ENCODE data around the gene MIOX. TPM values are rescaled to one million over a fixed set of nuclear protein-coding genes. Genes with fewer than 3 reads are reported as not detected.

Gene MIOX
- total and polyA plus RNA-seq, 10 donors, result 0.24 to 2.2 (median 0.26) TPM; not detected in 6

- no peak overlapping the region for H3K27ac ChIP-seq
- no peaks in the 10 kb centered on the region for H3K9me3 ChIP-seq
- peaks cover 0 to 81% (median 44%) of the 10 kb centered on the region in 6 donors for H3K36me3 ChIP-seq
- peaks cover 0 to 15% (median 0%) of the 10 kb centered on the region in 6 donors for H3K4me1 ChIP-seq
- intact Hi-C loops (cut with DNase I; ENCODE audit: low total_unique reads), result no loop called here
- DNase-seq, result no peak
- WGBS, 5 donors, result 76 to 97% (median 93%) methylated on average over 7 to 8 of the region's 8 CpGs
- no peak for TF ChIP-seq POLR2AphosphoS5 (IDR thresholded peaks at IDR 0.05)
- no peak overlapping the region for H3K4me3 ChIP-seq
- H3K27me3 ChIP-seq (replicated peaks in 1 of 7), result no peaks in the 10 kb centered on the region
These were observed 29.4 kb downstream of the MIOX start for GRCh38 chr22:50516068-50516467.

- no peak overlapping the region for H3K4me3 ChIP-seq
- TF ChIP-seq CTCF (IDR thresholded peaks at IDR 0.05 in 8 of 11, conservative IDR thresholded peaks at IDR 0.05 in 3 of 11) (no peak), POLR2A (IDR thresholded peaks at IDR 0.05) (no peak), POLR2AphosphoS5 (IDR thresholded peaks at IDR 0.05) (no peak)
- H3K9me3 ChIP-seq, result no peaks in the 10 kb centered on the region
- DNase-seq, result no peak
- intact Hi-C loops (cut with DNase I; ENCODE audit: low total_unique reads), result no loop called here
- H3K4me1 ChIP-seq, result peaks cover 0 to 15% (median 0%) of the 10 kb centered on the region in 6 donors
- H3K27me3 ChIP-seq (replicated peaks in 1 of 7), result no peaks in the 10 kb centered on the region
- H3K27ac ChIP-seq, result no peak overlapping the region
- H3K36me3 ChIP-seq, result peaks cover 0 to 84% (median 52%) of the 10 kb centered on the region in 6 donors
- WGBS, 5 donors, result 79 to 87% (median 85%) methylated on average over 13 to 16 of the region's 16 CpGs
These were observed 30.2 kb downstream of the MIOX start for GRCh38 chr22:50516891-50517290.

DNA sequence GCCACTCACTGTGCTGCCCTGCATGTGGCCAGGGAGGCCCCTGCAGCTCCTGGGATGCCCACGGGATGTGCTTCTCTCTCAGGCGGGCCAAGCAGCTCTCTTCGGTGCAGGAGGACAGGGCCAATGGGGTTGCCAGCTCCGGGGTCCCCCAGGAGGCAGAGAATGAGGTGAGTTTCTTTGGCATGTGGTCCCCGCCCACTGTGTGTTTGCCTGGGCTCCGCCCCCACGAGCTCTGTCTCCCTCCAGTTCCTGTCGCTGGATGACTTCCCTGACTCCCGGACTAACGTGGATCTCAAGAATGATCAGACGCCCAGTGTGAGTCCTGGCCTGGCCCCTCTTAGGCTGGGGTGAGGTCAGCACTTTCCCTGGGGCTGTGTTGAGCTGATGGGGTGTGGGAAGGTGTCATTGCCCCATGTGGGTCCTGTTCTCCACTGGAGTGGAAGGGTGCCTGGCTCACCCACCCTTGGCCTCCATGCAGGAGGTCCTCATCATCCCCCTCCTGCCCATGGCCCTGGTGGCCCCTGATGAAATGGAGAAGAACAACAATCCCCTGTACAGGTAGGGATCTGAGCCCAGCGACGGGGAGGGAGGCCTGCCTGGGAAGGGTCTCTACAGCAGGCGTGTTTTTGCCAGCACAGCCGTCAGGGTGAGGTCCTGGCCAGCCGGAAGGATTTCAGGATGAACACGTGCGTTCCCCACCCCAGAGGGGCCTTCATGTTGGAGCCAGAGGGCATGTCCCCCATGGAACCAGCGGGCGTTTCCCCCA is 31.0 kb downstream of the MIOX start:
- peaks cover 0 to 86% (median 60%) of the 10 kb centered on the region in 6 donors for H3K36me3 ChIP-seq
- no peak overlapping the region for H3K4me3 ChIP-seq
- H3K27ac ChIP-seq, result no peak overlapping the region
- no peaks in the 10 kb centered on the region for H3K27me3 ChIP-seq (replicated peaks in 1 of 7)
- 87 to 94% (median 90%) methylated on average over 20 of the region's 20 CpGs for WGBS, 5 donors
- H3K9me3 ChIP-seq, result no peaks in the 10 kb centered on the region
- DNase-seq, result no peak
- intact Hi-C loops (cut with DNase I; ENCODE audit: low total_unique reads), result no loop called here
- TF ChIP-seq POLR2A (IDR thresholded peaks at IDR 0.05) (no peak), CTCF (IDR thresholded peaks at IDR 0.05 in 8 of 11, conservative IDR thresholded peaks at IDR 0.05 in 3 of 11) (no peak), POLR2AphosphoS5 (IDR thresholded peaks at IDR 0.05) (no peak)
- peaks cover 0 to 13% (median 0%) of the 10 kb centered on the region in 6 donors for H3K4me1 ChIP-seq

DNA sequence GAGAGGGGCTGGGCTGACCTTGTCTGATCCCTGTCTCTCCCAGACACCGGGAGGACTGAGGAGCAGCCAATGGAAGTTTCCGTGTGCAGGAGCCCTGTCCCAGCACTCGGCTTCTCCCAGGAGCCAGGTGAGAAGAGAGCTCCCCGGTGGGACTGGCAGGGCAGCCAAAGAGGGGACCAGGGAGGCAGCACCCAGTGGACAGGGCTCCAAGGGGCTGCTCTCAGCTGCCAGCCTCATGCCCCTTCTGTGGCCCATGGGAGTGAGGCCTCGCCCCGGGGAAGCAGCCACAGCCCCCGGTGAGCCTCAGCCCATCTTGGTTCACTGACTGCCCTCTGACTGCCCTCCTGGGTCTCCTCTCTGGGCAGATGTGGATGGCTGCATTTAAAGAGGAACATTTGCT is 31.9 kb downstream of the MIOX start:
- H3K27ac ChIP-seq, result no peak overlapping the region
- TF ChIP-seq POLR2A (IDR thresholded peaks at IDR 0.05) (no peak), CTCF (IDR thresholded peaks at IDR 0.05 in 8 of 11, conservative IDR thresholded peaks at IDR 0.05 in 3 of 11) (no peak), POLR2AphosphoS5 (IDR thresholded peaks at IDR 0.05) (no peak)
- WGBS, 5 donors, result 92 to 98% (median 95%) methylated on average over 5 to 7 of the region's 7 CpGs
- peaks cover 0 to 18% (median 0%) of the 10 kb centered on the region in 6 donors for H3K4me1 ChIP-seq
- no peak overlapping the region for H3K4me3 ChIP-seq
- no peaks in the 10 kb centered on the region for H3K9me3 ChIP-seq
- DNase-seq, result no peak
- peaks cover 0 to 89% (median 69%) of the 10 kb centered on the region in 6 donors for H3K36me3 ChIP-seq
- intact Hi-C loops (cut with DNase I; ENCODE audit: low total_unique reads), result no loop called here
- no peaks in the 10 kb centered on the region for H3K27me3 ChIP-seq (replicated peaks in 1 of 7)
